ENCODE measurements around the gene PLEKHH2.

DNA sequence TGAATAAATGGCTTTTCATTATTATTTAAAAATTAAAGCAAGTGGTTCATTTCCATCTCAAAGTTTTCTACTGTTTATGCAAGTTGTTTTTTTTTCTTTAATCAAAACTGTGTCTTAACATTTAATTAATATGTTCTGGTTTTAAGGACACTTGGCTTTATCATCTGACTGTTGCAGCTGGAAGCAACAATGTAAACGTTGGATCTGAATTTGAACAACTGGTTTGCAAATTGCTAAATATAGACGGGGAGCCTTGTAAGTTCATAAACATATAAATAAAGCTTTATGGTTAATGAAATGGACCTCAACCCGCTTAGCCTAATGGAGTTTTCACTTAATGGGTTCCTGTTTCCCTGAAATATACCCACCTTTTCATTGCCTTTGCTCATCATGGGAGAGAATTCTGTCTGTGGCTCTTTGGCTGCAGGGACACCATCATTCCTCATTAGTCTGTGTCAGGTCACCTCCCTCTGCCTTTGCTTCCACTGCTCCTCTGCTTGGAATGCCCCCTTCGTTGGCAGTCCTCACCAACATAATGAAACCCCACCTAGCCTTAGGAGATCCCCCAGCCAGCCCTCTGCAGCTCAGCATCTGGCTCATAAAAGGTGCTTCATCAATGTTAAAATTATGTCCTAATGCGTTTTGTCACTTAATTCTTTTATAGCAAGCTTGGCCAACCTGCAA, 92.6 kb downstream of the PLEKHH2 start:
- TF ChIP-seq, protein P1, sequence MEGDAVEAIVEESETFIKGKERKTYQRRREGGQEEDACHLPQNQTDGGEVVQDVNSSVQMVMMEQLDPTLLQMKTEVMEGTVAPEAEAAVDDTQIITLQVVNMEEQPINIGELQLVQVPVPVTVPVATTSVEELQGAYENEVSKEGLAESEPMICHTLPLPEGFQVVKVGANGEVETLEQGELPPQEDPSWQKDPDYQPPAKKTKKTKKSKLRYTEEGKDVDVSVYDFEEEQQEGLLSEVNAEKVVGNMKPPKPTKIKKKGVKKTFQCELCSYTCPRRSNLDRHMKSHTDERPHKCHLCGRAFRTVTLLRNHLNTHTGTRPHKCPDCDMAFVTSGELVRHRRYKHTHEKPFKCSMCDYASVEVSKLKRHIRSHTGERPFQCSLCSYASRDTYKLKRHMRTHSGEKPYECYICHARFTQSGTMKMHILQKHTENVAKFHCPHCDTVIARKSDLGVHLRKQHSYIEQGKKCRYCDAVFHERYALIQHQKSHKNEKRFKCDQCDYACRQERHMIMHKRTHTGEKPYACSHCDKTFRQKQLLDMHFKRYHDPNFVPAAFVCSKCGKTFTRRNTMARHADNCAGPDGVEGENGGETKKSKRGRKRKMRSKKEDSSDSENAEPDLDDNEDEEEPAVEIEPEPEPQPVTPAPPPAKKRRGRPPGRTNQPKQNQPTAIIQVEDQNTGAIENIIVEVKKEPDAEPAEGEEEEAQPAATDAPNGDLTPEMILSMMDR (IDR thresholded peaks at IDR 0.05): no peak
- no peak for TF ChIP-seq ZFX (IDR thresholded peaks at IDR 0.05; ENCODE audit: borderline replicate concordance)
